ENCODE results near the gene CYP4F22.

DNA sequence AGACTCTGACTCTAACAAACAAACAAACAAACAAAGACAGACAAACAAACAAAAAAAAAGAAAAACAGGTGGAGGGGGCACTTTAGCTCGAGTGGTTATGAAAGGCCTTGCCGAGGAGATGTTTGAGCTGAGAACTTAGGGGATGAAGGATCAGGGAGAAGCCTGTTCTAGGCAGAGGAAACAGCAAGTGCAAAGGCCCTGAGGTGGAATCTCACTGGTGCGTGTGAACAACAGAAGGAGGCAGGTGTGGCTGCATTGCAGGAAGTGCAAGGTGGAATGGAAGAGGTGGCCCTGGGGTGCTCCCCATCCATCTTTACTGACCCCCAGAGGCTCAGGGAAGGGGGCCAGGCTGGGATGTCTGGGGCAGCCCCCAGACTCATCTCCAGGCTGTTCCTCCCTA lies 41.9 kb downstream of the CYP4F22 start:
- TF ChIP-seq, protein P1, sequence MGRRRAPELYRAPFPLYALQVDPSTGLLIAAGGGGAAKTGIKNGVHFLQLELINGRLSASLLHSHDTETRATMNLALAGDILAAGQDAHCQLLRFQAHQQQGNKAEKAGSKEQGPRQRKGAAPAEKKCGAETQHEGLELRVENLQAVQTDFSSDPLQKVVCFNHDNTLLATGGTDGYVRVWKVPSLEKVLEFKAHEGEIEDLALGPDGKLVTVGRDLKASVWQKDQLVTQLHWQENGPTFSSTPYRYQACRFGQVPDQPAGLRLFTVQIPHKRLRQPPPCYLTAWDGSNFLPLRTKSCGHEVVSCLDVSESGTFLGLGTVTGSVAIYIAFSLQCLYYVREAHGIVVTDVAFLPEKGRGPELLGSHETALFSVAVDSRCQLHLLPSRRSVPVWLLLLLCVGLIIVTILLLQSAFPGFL (CRISPR knock-in tag; IDR thresholded peaks at IDR 0.05) = no peak
- TF ChIP-seq SP1 (CRISPR knock-in tag; IDR thresholded peaks at IDR 0.05) (no peak), ZC3H8 (IDR thresholded peaks at IDR 0.05) (no peak), HDGF (IDR thresholded peaks at IDR 0.05) (no peak)

Data from K562 (cell line).